Fibroblast of skin of scalp (primary cell): ENCODE data around the gene UBP1.
A peak's percentile ranks its signal among the peaks of the same experiment; 100 is the strongest.
"Not testable (repeated sequence)": the region's sequence is repeated elsewhere in the genome, so short reads cannot be mapped to it uniquely, and the experiment has no call there.

Source experiments
- DNase-seq: peaks from one replicate; pipeline ENCODE4 v3.0.0-alpha.2; 2013

The UBP1 gene

DNA sequence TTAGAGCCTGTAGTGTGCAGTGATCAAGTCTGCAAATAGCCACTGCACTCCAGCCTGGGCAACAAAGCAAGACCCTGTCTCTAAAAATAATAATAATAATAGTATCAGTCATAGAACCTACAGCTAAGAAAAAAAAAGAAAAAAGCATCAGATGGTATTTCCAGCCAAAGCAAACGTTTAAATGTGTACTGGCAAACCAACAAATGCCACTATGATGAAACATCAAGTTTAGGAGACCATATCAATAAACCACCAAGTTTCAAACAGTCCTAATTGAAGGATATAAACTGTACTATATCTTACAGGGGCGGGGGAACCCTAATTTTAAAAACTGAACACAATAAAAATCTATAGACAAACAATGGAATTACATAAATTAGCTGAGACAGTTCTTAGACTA, 6.4 kb downstream of the UBP1 start:
- peak; percentile 33 for DNase-seq

DNA sequence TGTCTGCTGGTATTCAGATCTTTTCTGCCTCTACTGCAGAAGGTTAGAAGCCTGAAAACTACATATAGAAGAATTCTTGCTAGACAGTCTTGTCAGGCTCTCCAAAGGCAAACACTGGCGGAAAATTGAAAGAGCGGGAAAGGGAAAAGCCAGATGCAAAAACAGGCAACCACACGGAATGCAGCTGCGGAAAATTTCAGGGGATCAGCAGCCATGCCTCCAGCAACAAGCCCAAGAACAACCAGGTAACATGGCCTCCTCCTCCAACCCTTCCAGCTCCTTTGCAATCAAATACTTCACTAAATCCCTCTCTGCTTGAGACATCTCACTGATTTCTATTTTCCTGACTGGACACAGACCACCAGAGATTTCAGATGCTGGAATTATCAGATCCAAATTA, 9.6 kb downstream of the UBP1 start:
- DNase-seq, result no peak

- DNase-seq, result no peak
These were observed 10.1 kb downstream of the UBP1 start for GRCh38 chr3:33430061-33430460.

- not testable (repeated sequence) for DNase-seq
These were observed 10.9 kb downstream of the UBP1 start for GRCh38 chr3:33429306-33429705.

- no peak for DNase-seq
These were observed 11.5 kb downstream of the UBP1 start for GRCh38 chr3:33428734-33429133.

DNA sequence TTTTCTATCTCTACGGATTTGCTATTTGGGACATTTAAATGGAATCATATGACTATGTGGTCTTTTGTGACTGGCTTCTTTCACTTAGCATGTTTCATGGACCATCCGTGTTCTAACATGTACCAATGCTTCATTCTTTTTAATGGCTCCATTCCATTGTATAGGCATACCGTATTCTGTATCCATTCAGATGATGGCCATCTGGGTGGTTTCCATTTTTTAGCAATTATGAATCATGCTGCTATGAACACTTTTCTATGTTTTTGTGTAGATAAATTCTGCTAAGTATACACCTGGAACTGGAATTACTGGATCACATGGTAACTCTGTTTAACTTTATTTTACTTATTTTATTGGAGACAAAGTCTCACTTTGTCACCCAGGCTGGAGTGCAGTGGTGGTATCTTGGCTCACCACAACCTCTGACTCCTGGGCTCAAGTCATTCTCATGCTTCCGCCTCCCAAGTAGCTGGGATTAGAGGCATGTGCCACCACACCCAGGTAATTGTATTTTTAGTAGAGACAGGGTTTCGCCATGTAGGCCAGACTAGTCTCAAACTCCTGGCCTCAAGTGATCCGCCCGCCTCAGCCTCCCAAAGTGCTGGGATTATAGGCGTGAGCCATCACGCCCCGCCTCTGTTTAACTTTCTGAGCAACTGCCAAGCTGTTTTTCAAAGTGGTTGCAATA, 13.4 kb downstream of the UBP1 start:
- no peak for DNase-seq

DNA sequence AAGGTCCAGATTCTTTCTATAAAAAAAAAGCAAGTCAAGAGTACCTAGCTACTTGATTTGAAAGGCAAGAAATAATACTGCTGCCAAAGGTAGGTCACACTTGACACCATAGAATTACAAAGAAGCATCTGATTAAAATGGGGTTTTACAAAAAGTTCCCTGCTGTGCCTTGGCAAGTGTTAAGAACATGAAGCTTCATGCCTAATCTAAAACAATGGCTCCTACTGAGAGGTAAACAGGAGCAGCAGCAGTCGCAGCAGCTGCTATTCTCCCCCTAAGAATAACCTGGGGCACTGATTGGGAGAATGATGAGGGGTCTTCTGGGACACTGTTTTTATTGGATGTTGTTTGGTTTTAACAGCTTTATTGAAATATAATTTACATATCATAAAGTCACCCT, 14.1 kb downstream of the UBP1 start:
- DNase-seq, result no peak

DNA sequence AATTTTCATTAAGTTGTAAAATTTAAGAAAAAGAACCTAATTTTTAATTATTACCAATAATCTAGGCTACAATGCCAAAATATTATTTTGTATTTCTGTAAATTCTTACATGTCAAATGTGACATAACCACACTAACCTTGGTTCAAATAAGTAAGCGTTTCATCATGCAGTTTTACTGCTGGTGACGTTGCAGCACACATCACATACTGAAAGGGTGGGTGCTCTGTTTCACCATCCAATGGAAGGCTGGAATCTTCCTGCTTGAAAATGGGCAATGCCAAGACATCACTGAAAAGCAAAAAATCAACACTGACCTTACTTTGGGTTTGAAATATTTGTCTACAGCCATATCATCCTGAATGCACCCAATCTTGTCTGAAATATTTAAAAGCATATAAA, 14.8 kb downstream of the UBP1 start:
- no peak for DNase-seq

DNA sequence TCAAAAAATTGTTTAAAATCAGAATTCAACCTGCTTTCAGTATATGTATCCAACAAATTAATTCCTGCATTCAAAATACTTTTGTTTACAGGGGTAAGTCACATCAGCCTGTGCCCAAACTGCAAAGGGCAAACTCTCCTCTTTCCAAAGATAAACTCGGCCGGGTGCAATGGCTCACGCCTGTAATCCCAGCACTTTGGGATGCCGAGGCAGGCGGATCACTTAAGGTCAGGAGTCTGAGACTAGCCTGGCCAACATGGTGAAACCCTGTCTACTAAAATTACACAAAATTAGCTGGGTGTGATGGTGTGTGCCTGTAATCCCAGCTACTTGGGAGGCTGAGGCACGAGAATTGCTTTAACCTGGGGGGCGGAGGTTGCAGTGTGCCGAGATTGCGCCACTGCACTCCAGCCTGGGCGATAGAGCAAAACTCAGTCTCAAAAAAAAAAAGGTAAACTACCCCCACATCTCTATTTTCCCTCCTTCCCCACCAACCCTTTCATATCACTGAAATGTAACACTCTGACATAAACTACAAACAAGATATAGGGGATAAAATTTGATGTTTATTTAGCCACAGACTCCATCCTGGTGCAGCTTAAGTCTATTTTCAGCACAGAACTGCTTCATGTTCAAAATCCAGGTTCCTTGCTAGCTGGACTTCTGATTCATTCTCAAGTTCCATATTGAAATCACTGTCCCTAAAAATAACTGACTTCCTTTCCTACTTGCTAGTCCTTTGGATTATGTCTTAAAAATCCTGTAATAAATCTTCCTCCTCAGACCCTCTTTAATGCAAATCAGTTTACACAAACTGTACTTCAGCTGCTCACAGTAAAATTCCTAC, 15.4 kb downstream of the UBP1 start:
- no peak for DNase-seq

GRCh38 chr3:33420966-33421365, 19.2 kb downstream of the UBP1 start:
- no peak for DNase-seq

GRCh38 chr3:33419948-33420347, 20.3 kb downstream of the UBP1 start:
- DNase-seq, result no peak

GRCh38 chr3:33417066-33417673, 23.0 kb downstream of the UBP1 start:
- no peak for DNase-seq

DNA sequence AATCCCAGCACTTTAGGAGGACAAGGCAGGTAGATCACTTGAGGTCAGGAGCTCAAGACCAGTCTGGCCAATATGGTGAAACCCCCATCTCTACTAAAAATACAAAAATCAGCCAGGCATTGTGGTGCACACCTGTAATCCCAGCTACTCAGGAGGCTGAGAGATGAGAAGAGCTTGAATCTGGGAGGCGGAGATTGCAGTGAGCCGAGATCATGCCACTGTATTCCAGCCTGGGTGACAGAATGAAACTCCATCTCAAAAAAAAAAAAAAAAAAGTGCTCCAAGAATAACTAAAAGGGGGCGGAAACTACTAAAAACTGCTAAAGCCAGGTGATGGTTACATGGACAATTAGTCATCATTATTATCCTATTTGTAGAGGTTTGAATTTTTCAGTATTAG, 29.4 kb downstream of the UBP1 start:
- not testable (repeated sequence) for DNase-seq

- DNase-seq, result no peak
These were observed 36.4 kb downstream of the UBP1 start for GRCh38 chr3:33403756-33404155.

GRCh38 chr3:33402936-33403335, 37.3 kb downstream of the UBP1 start:
- peak; percentile 15 for DNase-seq

DNA sequence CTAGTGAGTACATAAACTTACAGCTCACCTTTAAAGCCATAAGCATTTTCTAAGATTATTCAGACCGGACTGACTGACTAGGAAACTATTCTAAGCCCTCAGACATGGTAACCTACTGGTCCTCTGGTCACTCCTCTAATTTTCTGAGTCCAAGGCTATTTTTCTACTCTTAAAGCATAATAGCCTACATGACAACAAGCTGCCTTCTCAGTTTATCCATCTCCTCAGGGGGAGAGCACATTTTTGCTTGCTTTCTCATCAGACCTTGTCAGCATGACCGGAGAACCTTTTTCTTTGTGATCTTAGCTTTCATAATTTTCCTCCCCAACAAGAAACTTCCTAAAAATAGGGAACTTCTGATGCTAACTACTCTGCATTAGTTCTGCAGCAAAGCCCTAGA, 38.4 kb downstream of the UBP1 start:
- no peak for DNase-seq

GRCh38 chr3:33398410-33398809, 41.8 kb downstream of the UBP1 start:
- DNase-seq, result no peak

DNA sequence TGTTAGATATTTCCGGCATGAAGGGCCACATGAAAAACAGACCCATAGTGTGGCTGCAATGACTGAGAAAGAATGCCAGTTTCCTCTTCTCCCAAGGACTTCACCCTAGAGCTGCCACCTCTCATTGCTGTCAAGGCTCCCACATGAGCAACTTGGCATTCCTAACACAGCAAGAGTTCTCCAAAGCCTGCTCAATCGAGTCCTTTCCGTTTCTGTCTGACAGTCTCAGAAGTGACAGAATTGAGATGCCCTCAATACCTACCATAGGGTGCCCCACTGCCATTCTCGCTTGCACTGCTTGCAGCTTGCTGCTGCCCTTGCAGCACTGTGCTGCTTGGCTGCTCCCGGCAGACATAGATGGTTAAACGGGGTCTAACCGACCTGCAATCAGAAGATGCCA, 44.3 kb downstream of the UBP1 start:
- DNase-seq, result peak; percentile 15

GRCh38 chr3:33394403-33395054, 45.7 kb downstream of the UBP1 start:
- peak; percentile 15 for DNase-seq

DNA sequence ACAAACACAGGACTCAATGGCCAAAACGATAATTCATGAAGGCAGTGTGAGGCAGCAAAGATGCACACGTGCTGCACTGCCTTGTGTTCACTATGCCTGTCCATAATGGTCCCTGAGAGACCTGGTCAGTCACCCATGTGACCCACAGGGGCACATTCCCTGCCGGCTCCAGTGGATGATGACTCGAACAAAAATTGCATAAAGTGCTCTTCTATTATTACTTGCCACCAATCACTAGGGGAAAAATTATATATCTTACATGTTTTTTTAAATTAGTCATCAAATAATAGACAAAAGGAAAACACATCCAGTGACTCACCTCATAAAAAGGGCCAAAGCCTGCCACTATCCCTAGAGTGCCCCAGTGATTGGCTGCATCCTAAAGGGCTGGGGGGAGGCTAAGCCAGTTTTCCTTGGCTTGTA, 47.5 kb downstream of the UBP1 start:
- DNase-seq, result peak; percentile 97

DNA sequence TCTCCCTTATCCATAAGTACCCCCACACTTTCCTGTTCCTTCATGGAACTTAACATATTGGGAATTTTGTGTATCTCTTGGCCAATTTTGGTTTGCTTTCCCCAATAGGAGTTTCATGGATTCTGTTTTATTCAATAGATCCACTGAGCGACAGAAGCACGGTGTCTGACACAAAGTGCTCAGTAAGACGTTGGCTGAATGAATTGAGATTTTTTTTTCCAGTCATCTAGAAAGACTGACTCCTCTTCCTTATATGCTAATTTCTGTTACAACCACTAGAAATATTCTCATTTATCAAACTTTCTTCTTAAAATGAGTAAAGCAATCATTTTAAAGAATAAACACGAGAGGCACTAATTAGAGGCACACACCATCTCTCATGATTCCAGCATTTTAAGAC, 48.1 kb downstream of the UBP1 start:
- DNase-seq, result no peak

- DNase-seq, result no peak
These were observed 48.8 kb downstream of the UBP1 start for GRCh38 chr3:33391255-33391995.
